HG03060 (cell line): ENCODE data around the gene DRC7.
"Not testable (repeated sequence)": the region's sequence is repeated elsewhere in the genome, so short reads cannot be mapped to it uniquely, and the experiment has no call there.

Experiments
- ATAC-seq: cut with Tn5 transposase; IDR thresholded peaks from one replicate; pipeline ENCODE4 v1.9.1; 2021; ENCODE audit warnings: low read depth, moderate number of reproducible peaks; ENCODE audit not compliant: unreplicated experiment

The DRC7 gene

GRCh38 chr16:57730771-57731730 lies 36.4 kb downstream of the DRC7 start:
- ATAC-seq, result no peak

- no peak for ATAC-seq
Observed at GRCh38 chr16:57732037-57732436, 37.4 kb downstream of the DRC7 start.

GRCh38 chr16:57732714-57733113 lies 38.1 kb downstream of the DRC7 start:
- no peak for ATAC-seq

DNA sequence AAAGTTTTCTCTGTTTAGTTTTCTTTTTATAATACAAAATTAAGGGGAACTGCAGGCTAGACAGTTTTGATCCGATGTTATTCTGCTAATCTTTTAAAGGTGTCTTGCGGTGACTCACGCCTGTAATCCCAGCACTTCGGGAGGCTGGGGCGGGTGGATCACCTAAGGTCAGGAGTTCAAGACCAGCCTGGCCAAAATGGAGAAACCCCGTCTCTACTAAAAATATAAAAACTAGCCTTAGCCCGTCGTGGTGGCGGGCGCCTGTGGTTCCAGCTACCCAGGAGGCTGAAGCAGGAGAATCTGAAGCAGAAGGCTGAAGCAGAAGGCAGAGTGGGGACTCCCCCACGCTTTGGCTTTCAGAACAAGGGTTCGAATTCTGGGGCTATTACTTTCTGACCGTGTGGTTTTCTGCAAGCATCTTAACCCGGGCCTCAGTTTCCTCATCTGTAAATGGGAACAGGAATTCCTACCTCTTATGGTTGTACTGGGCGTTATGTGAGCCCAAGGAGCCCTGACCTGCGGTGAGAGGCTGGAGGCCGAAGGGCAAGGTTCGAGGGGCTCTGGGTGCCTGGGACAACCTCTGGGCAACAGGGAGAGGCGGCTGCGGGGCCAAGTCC lies 39.8 kb downstream of the DRC7 start:
- ATAC-seq, result no peak

- peak; percentile 88 for ATAC-seq
Observed at GRCh38 chr16:57734925-57735754, 40.5 kb downstream of the DRC7 start.

DNA sequence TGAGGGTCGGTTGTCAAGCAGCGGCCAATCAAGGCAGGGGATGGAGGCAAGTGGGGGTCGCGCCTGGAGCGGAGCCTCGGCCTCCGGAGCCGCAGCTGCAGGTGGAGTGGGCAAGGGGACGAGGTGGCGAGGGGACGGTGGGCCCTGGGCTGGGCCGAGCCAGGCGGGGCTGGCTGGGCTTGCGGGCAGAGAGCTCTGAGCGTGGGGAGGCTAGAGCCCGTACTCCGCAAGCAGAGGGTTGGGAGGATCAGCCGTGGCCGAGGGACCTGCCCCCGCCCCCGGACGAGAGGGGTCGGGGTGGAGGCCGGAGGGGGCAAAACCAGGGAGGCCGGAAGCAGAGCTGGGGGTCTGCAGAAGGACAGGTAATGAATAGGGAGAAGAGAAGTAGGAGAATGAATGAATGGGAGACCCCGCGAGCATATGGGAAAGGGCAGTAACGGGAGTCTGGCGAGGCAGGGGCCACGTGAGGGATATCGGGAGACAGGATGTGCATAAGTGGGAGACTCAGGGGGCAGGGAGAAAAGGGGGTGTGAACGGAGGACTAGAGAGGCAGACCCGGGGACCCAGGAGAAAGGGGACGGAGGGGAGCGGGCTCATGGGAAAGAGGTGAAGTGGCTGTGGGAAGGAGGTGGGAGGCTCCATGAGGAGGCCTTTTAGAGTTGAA lies 41.3 kb downstream of the DRC7 start, which contains the start of gene KATNB1:
Gene KATNB1, plus strand, starts transcription at position 16 of the 664 bp plus-strand sequence. CDS start 1,474 bp downstream, outside the sequence.
- no peak for ATAC-seq

DNA sequence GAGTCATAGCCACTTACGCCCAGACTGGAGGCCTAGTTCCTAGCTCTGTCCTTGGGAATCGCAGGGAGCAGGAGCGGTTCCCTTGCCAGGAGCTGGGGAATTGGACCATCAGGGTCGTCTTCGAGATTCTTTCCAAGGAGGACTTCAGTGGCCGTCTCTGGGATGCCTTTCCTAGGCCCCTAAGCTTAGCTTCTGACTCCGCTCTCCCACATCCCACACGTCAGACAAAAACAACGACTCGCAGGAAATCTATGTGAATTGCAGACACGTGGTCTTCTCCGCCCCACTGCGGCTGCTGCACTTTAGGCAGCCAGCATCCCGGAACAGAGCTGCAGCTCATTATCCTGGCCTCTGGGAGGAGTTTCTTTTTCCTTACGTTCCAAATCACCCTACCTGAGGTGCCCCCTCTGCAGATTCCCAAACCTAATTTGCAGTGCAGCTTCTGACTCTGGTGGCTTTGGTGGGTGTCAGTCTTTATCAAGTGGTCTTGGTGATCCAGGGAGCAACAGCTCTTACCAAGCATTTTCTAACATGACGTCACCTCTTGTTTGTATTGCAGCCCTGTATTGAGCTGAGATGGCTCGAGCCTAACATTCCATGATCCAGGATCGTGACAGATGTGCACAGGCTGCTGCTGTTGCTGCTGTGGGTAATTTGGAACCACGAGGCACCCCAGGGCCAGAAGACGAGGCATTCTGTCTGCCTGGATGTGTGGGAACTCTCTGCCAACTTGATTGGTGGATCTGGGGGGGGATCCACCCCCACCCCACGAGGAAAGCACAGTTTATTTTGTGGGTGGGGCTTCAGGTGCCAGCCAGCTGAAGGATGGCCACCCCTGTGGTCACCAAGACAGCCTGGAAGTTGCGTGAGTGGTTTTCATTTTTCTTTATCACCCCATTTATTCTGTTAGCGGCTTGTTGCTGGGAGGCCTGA lies 42.1 kb downstream of the DRC7 start:
- no peak for ATAC-seq

DNA sequence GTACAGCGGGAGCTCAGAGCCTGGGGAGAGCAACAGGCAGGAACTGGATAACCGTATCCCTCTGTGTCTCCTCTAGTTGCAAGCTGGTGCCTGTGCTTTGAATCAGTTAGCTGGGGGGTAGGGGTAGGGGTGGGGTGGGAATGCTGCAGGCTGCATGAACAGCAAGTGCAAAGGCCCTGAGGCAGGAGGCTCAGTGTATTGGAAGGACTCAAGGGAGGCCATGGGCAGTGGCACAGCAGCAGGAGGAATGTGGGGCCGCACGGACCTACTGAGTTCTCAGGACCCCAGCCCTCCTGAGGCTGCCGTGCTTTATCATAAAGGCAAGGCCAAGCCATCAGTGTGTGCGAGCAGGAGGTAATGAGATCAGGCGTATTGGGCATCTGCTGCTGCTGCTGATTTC lies 44.2 kb downstream of the DRC7 start:
- ATAC-seq, result no peak

DNA sequence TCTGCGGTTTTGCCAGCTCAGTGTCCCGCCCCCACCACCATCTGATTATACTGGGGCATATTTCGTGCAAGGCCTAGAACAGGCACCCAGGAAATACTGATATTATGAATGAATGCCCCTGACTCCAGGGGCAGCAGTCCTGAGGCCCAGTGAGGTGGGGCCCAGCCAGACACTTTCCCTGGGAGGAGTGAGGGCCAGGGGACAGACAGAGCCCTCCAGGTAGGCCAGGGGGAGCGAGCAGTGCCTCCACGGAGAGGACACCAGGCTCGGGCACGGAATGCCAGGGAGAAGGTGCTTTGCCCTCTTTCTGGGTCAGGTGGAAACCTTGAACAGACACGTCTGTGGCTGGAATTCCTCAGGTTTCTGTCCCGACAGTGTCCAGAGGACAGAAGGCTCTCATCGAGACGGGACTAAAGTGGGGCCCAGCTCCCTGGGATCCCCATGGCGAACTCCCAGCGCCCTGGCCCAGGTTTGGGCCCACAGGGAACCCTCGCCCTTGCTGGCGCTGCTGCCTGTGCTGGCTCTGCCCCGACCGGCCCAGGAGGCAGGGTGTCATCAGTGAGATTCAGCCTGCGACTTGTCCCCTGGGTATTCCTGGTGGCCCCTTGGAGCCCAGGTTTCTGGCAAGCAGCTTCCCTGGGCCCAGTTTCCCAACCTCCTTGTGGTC lies 45.3 kb downstream of the DRC7 start:
- ATAC-seq, result no peak

DNA sequence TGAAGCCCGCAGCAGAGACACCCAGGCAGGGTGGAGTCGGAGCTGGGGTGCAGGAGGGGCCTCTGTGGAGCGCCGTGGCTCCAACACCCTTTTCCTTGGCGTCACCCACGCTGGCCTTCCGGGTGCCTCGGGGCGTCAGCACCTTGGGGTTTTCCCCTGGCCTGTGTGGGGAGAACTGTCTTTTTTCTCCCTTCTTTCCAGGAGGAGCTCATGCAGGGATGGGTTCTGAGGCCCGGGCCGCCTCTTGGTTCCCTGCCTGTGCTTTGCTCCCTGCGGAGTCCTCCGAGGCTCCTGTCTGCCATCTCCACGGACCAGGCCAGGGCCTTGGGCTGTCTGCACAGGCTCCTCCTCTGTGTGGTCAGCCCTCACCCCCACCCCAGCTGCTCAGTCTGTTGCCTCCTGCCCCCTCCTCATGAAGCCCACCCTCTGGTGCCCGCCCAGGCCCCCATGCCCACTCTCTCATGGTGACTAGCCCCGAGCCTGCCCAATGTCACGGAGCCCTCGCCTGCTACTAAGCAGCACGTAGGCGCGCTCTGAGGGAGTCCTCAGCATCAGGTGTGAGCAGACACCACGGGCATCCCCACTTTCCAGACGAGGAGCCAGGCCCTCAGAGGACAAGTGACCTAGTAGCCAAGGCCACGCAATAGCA lies 45.9 kb downstream of the DRC7 start:
- ATAC-seq, result no peak

DNA sequence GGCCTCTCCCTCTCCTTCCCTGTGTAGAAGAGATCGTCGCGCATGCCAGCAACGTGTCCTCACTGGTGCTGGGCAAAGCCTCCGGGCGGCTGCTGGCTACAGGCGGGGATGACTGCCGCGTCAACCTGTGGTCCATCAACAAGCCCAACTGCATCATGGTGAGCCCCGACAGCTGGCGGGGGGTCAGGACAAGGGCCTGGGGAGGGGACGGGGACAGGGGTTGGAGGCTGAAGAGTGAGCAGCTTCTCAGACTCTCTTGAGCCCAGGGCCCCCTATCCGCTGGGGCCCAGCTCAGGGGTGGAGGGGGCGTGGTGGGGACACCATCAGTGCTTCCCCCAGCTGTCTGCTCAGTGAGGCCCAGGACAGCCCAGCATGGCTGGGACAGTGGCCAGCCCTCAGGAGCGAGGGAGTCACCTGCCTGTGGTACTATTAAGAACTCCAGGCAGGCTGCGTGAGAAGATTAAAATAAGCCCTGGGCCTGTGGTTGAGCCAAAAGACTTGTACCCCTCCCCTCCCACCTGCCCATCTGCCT lies 47.1 kb downstream of the DRC7 start:
- ATAC-seq, result no peak

- no peak for ATAC-seq
Observed at GRCh38 chr16:57742543-57742942, 47.9 kb downstream of the DRC7 start.

DNA sequence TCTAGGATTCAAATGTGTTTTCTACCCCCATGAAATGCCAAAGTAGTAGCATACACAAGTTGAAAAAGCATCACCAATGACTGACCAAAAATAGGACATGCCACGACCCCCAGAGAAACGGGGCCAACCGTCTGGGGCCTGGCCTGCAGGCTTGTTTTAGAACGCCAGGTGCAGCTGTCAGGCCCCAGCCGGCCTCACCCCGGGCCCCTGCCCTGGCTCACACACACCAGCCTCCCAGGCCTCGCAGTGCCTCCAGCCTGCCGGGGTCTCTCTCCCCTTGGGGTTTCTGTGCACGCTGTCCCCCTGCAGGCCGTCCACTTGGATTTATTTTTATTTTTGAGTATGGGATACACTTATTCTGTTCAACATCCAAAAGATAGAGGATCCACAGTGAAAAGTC lies 48.9 kb downstream of the DRC7 start:
- ATAC-seq, result no peak

- no peak for ATAC-seq
Observed at GRCh38 chr16:57743886-57744641, 49.5 kb downstream of the DRC7 start.

DNA sequence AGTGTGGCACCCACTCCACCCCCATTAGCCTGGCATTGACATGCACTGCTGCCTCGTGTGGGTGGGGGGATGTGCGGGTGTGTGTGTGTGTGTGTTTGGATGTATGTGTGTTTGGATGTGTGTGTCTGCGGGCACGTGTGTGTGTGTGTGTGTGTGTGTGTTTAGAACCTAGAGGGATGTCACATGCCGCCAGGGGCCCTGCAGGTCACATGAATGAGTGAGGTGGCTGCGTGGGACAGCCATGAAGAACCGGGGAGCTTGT lies 50.0 kb downstream of the DRC7 start:
- ATAC-seq, result no peak

DNA sequence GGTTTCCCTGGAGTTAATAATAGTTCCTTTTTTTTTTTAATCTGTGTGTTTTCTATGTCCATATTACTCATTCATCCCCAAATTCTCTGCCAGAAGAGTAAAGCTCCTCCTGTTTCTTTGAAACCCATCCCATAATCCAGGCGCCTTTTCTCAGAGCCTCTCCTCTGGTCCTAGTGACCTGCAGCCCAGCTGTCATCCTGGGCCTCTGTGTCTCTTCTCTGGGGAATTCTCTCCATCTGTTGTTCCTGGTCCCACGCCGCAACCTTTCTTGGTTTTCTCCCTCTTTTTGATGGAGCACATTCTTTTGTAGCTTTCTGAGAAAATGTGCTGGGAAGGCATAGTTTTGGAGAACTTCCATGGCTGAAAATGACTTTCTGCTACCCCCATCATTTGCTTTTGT lies 51.2 kb downstream of the DRC7 start:
- ATAC-seq, result no peak

DNA sequence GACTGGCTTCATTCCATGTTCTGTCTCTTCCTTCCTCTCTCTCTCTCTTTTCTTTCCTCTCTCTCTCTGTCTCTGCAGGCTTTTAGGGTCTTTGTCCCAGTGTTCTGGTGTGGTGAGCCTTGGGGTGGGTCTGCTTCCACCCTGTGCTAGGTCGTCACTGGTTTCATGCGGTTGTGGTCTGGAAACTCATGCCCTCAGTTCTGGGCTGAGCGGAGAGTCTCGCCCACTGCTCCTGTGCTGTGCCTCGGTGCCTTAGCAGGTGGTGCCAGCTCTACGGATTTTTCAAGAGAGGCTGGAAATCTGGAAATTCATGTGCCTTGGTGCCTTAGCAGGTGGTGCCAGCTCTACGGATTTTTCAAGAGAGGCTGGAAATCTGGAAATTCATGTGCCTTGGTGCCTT lies 51.7 kb downstream of the DRC7 start:
- not testable (repeated sequence) for ATAC-seq

DNA sequence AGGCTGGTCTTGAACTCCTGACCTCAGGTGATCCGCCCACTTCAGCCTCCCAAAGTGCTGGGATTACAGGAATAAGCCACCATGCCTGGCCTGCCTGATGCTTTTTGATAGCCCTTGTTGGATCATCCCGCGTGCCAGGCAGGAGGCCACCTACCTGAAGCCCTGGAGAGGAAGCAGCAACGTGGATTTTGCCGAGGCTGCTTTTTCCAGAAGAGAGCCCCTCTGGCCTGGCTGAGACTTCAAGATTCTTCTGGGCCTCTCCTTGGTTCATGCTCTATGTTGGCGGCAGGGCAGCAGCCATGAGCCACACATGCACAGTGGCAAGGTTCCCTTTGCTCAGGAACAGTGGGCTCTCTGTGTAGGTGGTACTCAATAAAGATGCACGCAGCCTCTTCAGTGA lies 52.5 kb downstream of the DRC7 start:
- no peak for ATAC-seq
